HL-60 (cell line): ENCODE measurements around the gene IGFN1.

Source experiments
- CTCF ChIP-seq: IDR thresholded peaks from one replicate; pipeline ENCODE4 v1.5.1; 2011; ENCODE audit warnings: low read length, control low read depth, inconsistent platforms; ENCODE audit not compliant: insufficient read depth
- POLR2AphosphoS5 ChIP-seq: IDR thresholded peaks from 2 replicates; pipeline ENCODE4 v1.6.1; 2012; ENCODE audit warnings: low read depth

DNA sequence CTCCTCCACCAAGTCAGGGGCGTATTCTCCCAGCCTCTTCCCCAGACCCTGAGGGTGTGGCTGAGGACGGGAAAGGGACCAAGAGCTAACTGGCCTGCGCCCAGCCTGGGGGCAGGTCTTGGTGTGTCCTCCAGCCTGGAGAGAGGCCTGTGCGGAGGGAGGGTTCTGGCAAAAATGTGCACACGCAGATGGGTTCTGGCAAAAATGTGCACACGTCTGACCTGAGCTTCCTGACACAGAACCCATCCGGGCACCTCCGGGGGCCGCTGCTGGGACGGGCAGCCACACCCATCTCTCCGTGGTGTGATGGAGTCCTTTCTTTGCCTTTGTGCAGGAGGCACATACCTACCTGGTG is 69.6 kb downstream of the IGFN1 start:
- TF ChIP-seq CTCF (no peak), POLR2AphosphoS5 (no peak)
